ENCODE data around the gene NRAS.

The NRAS gene

GRCh38 chr1:114660238-114660637, 56.3 kb downstream of the NRAS start:
- no peak for TF ChIP-seq Cebpa-rat (IDR thresholded peaks at IDR 0.05)
- no peak overlapping the region for H3K4me3 ChIP-seq

More at GRCh38 chr1:114660238-114660637, 56.3 kb downstream of the NRAS start:
- H3K27ac ChIP-seq: no peak overlapping the region
- peak overlapping the region in 1 of 11 experiments; percentile 13; a peak in 1 of 22 replicates for H3K4me2 ChIP-seq
- no peaks in the 10 kb centered on the region for H3K27me3 ChIP-seq
- no peaks in the 10 kb centered on the region for H3K36me3 ChIP-seq
- no peaks in the 10 kb centered on the region for H4K20me1 ChIP-seq
- no peaks in the 10 kb centered on the region for H3K9me3 ChIP-seq (replicated peaks in 1 of 11)
- H3K9ac ChIP-seq: no peak overlapping the region
- H3K4me1 ChIP-seq: peaks cover 0 to 5% (median 0%) of the 10 kb centered on the region in 10 experiments; a peak in 1 of 20 replicates
